T-cell (primary cell): ENCODE data around the gene KRT28. TPM values are rescaled to one million over a fixed set of nuclear protein-coding genes. Genes with fewer than 3 reads are reported as not detected.
"Not testable (repeated sequence)": the region's sequence is repeated elsewhere in the genome, so short reads cannot be mapped to it uniquely, and the experiment has no call there.

Experiments used
- ATAC-seq, 4 experiments: fragments of 200-7000 bp in 3 of 4; fragments of 150-1000 bp in 1 of 4; cut with Tn5 transposase; replicated peaks in 1 of 4; 1 replicate in 3 of 4; 2 replicates in 1 of 4; pipeline ENCODE4 v1.10.0; 2021; ENCODE audit warnings: moderate library complexity in 3 of 4, mild to moderate bottlenecking in 2 of 4, moderate number of reproducible peaks in 1 of 4
- CTCF ChIA-PET, 2 donors: fragments of 300-600 bp; sonication (Branson Sonifier 250); formaldehyde crosslinking; loops; one replicate each; lab custom pipeline; 2022; ENCODE audit warnings: antibody characterized with exemption in 2 of 2; lab: Charles Lee
- POLR2A ChIA-PET, 2 donors: fragments of 300-600 bp; sonication (Branson Sonifier 250); formaldehyde crosslinking; loops; one replicate each; lab custom pipeline; 2022; ENCODE audit warnings: antibody characterized with exemption in 2 of 2; lab: Charles Lee
- DNase-seq, 35 experiments: peaks; one replicate each; pipeline versions ENCODE4 v3.0.0 to v3.0.0-alpha.2; 2013 to 2023
- H3K27ac ChIP-seq: one replicate; pipeline ENCODE4 v1.5.1; 2013; ENCODE audit warnings: low read length
- H3K27me3 ChIP-seq, 2 experiments: replicated peaks in 1 of 2; 1 replicate in 1 of 2; 2 replicates in 1 of 2; pipeline versions ENCODE4 v1.6.1 to v1.7.0; 2013; ENCODE audit warnings: low read length in 1 of 2, mixed read lengths in 1 of 2; ENCODE audit not compliant: control insufficient read depth in 2 of 2, insufficient read depth in 2 of 2; ENCODE audit errors: extremely low read depth in 1 of 2
- H3K36me3 ChIP-seq, 2 donors: 1 replicate in 1 of 2; 2 replicates in 1 of 2; pipeline versions ENCODE4 v1.6.1 to v1.7.0; 2013; ENCODE audit warnings: low read length in 1 of 2; ENCODE audit not compliant: control insufficient read depth in 2 of 2, insufficient read depth in 1 of 2; ENCODE audit errors: extremely low read depth in 1 of 2
- H3K4me1 ChIP-seq, 2 experiments: 1 replicate in 1 of 2; 2 replicates in 1 of 2; pipeline versions ENCODE4 v1.6.1 to v1.7.0; 2013; ENCODE audit warnings: low read length in 2 of 2, mixed read lengths in 1 of 2; ENCODE audit not compliant: insufficient read depth in 2 of 2, control insufficient read depth in 1 of 2; ENCODE audit errors: extremely low read depth in 1 of 2
- H3K4me3 ChIP-seq, 2 donors: 1 replicate in 1 of 2; 2 replicates in 1 of 2; pipeline versions ENCODE4 v1.5.1 to v1.7.0; 2013; ENCODE audit warnings: mild to moderate bottlenecking in 2 of 2, low read length in 1 of 2, moderate library complexity in 1 of 2; ENCODE audit not compliant: control insufficient read depth in 1 of 2; ENCODE audit errors: extremely low read depth in 1 of 2
- H3K9me3 ChIP-seq: 2 replicates; pipeline ENCODE4 v1.7.0; 2013
- H3K27ac Mint-ChIP-seq, 2 donors: one replicate each; pipeline ENCODE4 v1.8.0; 2020 to 2021; ENCODE audit warnings: mild to moderate bottlenecking in 2 of 2, mixed read lengths in 2 of 2
- H3K27me3 Mint-ChIP-seq, 2 donors: one replicate each; pipeline ENCODE4 v1.8.0; 2021 to 2022; ENCODE audit warnings: mixed read lengths in 2 of 2
- H3K36me3 Mint-ChIP-seq: one replicate; pipeline ENCODE4 v1.8.0; 2021; ENCODE audit warnings: mixed read lengths
- H3K4me1 Mint-ChIP-seq, 3 donors: one replicate each; pipeline ENCODE4 v1.8.0; 2020 to 2022; ENCODE audit warnings: mixed read lengths in 3 of 3, mild to moderate bottlenecking in 1 of 3
- H3K4me3 Mint-ChIP-seq, 3 donors: one replicate each; pipeline ENCODE4 v1.8.0; 2020 to 2022; ENCODE audit warnings: mild to moderate bottlenecking in 3 of 3, mixed read lengths in 3 of 3, moderate library complexity in 3 of 3
- H3K9me3 Mint-ChIP-seq, 3 donors: one replicate each; pipeline ENCODE4 v1.8.0; 2020 to 2022; ENCODE audit warnings: mixed read lengths in 3 of 3
- WGBS: methylation state at CpG from one replicate; pipeline ENCODE4 v1.1.5; 2013; ENCODE audit warnings: missing lambda C conversion rate; ENCODE audit not compliant: insufficient coverage; 5-methylcytosine and 5-hydroxymethylcytosine counted together
- total RNA-seq, 35 experiments: library from RNA in 6 of 35; stranded (reverse) in 6 of 35; fragments of 120-200 nt in 1 of 35; gene quantifications; one replicate each; pipeline versions ENCODE4 v1.2.1 to v1.2.4 and lab custom pipeline; 2013 to 2026

Gene KRT28
- total RNA-seq, 5 donors from 2014 or later (not counting 1 experiment from before 2014, with no cell fraction given) = not detected

DNA sequence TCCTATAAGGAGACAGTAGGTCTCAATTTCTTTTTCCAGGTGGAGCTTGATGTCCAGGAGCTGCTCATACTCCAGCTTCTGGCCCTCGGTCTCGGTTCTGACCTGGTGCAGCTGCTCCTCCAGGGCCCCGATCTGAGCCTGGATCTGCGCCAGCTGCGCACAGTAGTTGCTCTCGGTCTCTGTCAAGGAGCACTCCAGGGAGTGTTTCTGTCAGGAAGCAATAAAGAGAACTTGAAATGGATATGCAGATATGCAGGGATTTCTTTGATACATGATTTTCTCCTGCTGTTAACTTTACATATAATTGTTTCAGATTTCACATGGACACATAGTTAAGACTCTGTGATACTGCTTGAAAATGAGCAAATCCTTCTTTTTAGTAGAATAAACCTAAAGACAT lies 49.4 kb downstream of the KRT28 start:
- no peaks in the 10 kb centered on the region for H3K4me1 Mint-ChIP-seq
- ATAC-seq (no peak), DNase-seq (no peak)
- Histone ChIP-seq H3K4me3 (no peak overlapping the region), H3K4me1 (no peaks in the 10 kb centered on the region), H3K9me3 (no peaks in the 10 kb centered on the region), H3K27ac (no peak overlapping the region), H3K27me3 (peaks cover 4 to 6% of the 10 kb centered on the region in 2 experiments), H3K36me3 (no peaks in the 10 kb centered on the region)
- CTCF ChIA-PET = no interaction called here
- H3K36me3 Mint-ChIP-seq = no peaks in the 10 kb centered on the region
- H3K4me3 Mint-ChIP-seq = no peak overlapping the region
- no peak overlapping the region for H3K27ac Mint-ChIP-seq
- peaks cover 0 to 4% (median 0%) of the 10 kb centered on the region in 3 donors for H3K9me3 Mint-ChIP-seq
- POLR2A ChIA-PET = no interaction called here
- peaks cover 35 to 42% of the 10 kb centered on the region in 2 donors for H3K27me3 Mint-ChIP-seq
- 58% methylated on average over 2 of the region's 6 CpGs for WGBS

DNA sequence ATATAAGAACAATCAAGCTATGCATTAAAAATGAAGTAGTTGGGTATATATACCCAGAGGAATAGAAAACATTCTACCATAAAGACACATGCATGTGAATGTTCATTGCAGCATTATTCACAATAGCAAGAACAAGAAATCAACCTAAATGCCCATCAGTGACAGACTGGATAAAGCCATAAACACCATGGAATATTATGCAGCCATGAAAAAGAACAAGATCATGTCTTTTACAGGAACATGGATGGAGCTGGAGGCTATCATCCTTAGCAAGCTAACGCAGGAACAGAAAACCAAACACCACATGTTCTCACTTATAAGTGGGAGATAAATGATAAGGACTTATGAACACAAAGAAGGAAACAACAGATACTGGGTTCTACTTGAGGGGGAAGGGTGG lies 51.1 kb downstream of the KRT28 start:
- WGBS = no CpG with 5 or more reads among the region's 1 CpG
- H3K27me3 Mint-ChIP-seq = peaks cover 44 to 45% of the 10 kb centered on the region in 2 donors
- H3K4me3 ChIP-seq, H3K4me1 ChIP-seq, POLR2A ChIA-PET, DNase-seq, H3K9me3 Mint-ChIP-seq, ATAC-seq, H3K4me3 Mint-ChIP-seq, H3K36me3 ChIP-seq, H3K27ac ChIP-seq, CTCF ChIA-PET, H3K36me3 Mint-ChIP-seq, H3K9me3 ChIP-seq, H3K4me1 Mint-ChIP-seq, H3K27ac Mint-ChIP-seq: not testable (repeated sequence)
- H3K27me3 ChIP-seq = peaks cover 4 to 12% of the 10 kb centered on the region in 2 experiments

Other genes with a start within 250 kb of the KRT28 start
- 100 to 1,000 TPM; 173 to 438 (median 340) TPM for gene CCR7, start 234.5 kb downstream of the KRT28 start, total RNA-seq
- gene SMARCE1, start 152.1 kb downstream of the KRT28 start, total RNA-seq = 10 to 100 TPM; 72.6 to 80.8 (median 75.8) TPM
- not detected for gene KRT222, start 134.8 kb downstream of the KRT28 start, total RNA-seq
- not detected for gene KRT24, start 96.2 kb downstream of the KRT28 start, total RNA-seq
- not detected for gene KRT25, start 44.6 kb downstream of the KRT28 start, total RNA-seq
- not detected for gene KRT26, start 27.8 kb downstream of the KRT28 start, total RNA-seq
- gene KRT27, start 17.4 kb downstream of the KRT28 start, total RNA-seq = not detected
- 10 to 100 TPM; 27.2 to 35.3 (median 31.4) TPM for gene KRT10, start 22.7 kb upstream of the KRT28 start, total RNA-seq
- gene KRT12, start 67.3 kb upstream of the KRT28 start, total RNA-seq = under 1 TPM in 1 of 5 donors, not detected in 4; 0.10 TPM
- under 1 TPM in 1 of 5 donors, not detected in 4; 0.47 TPM for gene KRT20, start 85.3 kb upstream of the KRT28 start, total RNA-seq
- not detected for gene KRT23, start 137.7 kb upstream of the KRT28 start, total RNA-seq
- gene KRT39, start 167.0 kb upstream of the KRT28 start, total RNA-seq = not detected
- not detected for gene KRT40, start 184.4 kb upstream of the KRT28 start, total RNA-seq
- gene KRTAP3-3, start 194.2 kb upstream of the KRT28 start, total RNA-seq = not detected
- not detected for gene KRTAP3-2, start 199.9 kb upstream of the KRT28 start, total RNA-seq
- not detected for gene KRTAP3-1, start 209.2 kb upstream of the KRT28 start, total RNA-seq
- not detected for gene KRTAP1-5, start 227.2 kb upstream of the KRT28 start, total RNA-seq
- gene KRTAP1-4, start 230.2 kb upstream of the KRT28 start, total RNA-seq = not detected
- not detected for gene KRTAP1-3, start 234.9 kb upstream of the KRT28 start, total RNA-seq
- not detected for gene KRTAP1-1, start 241.5 kb upstream of the KRT28 start, total RNA-seq
- not detected for gene KRTAP2-1, start 247.4 kb upstream of the KRT28 start, total RNA-seq